Activated T-cell treated with anti-CD3 and anti-CD28 coated beads, Interleukin-2, amount 50 U/mL, for 72 hours (primary cell): Measurements from ENCODE around the gene XPR1. TPM values are rescaled to one million over a fixed set of nuclear protein-coding genes. Genes with fewer than 3 reads are reported as not detected.
"Not testable (repeated sequence)": the region's sequence is repeated elsewhere in the genome, so short reads cannot be mapped to it uniquely, and the experiment has no call there.

Experiments used
- ATAC-seq, 2 donors: fragments of 150-1000 bp; cut with Tn5 transposase; replicated peaks in 1 of 2; 2 replicates each; pipeline ENCODE4 v1.10.0; 2021; ENCODE audit warnings: moderate library complexity in 2 of 2, mild to moderate bottlenecking in 1 of 2
- DNase-seq, 2 donors: peaks; one replicate each; pipeline ENCODE4 v3.0.0; 2021 to 2022; ENCODE audit warnings: mixed read lengths in 1 of 2
- H3K27ac Mint-ChIP-seq: one replicate; pipeline ENCODE4 v1.8.0; 2022; ENCODE audit warnings: mild to moderate bottlenecking, moderate library complexity, mixed read lengths
- H3K27me3 Mint-ChIP-seq: one replicate; pipeline ENCODE4 v1.8.0; 2022; ENCODE audit warnings: low read depth, mixed read lengths
- H3K36me3 Mint-ChIP-seq, 2 donors: one replicate each; pipeline ENCODE4 v1.8.0; 2022; ENCODE audit warnings: mixed read lengths in 2 of 2, mild to moderate bottlenecking in 1 of 2; ENCODE audit not compliant: insufficient read depth in 2 of 2
- H3K4me1 Mint-ChIP-seq: one replicate; pipeline ENCODE4 v1.8.0; 2022; ENCODE audit warnings: low read depth, mixed read lengths
- H3K4me3 Mint-ChIP-seq, 2 donors: one replicate each; pipeline ENCODE4 v1.8.0; 2022; ENCODE audit warnings: mild to moderate bottlenecking in 2 of 2, mixed read lengths in 2 of 2, moderate library complexity in 2 of 2
- H3K9me3 Mint-ChIP-seq, 2 donors: one replicate each; pipeline ENCODE4 v1.8.0; 2022; ENCODE audit warnings: mixed read lengths in 2 of 2
- total RNA-seq, 2 donors: library from RNA; stranded (reverse); gene quantifications; one replicate each; pipeline ENCODE4 v1.2.3, GENCODE V29; 2022

Gene XPR1
- total RNA-seq, 2 donors from 2014 or later: 17.8 to 20.3 TPM

DNA sequence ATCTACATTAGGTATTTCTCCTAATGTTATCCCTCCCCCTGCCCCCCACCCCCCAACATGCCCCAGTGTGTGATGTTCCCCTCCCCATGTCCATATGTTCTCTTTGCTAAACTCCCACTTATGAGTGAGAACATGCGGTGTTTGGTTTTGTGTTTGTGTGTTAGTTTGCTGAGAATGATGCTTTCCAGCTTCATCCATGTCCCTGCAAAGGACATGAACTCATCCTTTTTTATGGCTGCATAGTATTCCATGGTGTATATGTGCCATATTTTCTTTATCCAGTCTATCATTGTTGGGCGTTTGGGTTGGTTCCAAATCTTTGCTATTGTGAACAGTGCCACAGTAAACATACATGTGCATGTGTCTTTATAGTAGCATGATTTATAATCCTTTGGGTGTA lies 199.7 kb downstream of the XPR1 start:
- not testable (repeated sequence) for ATAC-seq, H3K4me1 Mint-ChIP-seq, DNase-seq, H3K27ac Mint-ChIP-seq, H3K4me3 Mint-ChIP-seq, H3K27me3 Mint-ChIP-seq
- peaks cover 2 to 16% of the 10 kb centered on the region in 2 donors for H3K9me3 Mint-ChIP-seq
- peaks cover 24 to 26% of the 10 kb centered on the region in 2 donors for H3K36me3 Mint-ChIP-seq

DNA sequence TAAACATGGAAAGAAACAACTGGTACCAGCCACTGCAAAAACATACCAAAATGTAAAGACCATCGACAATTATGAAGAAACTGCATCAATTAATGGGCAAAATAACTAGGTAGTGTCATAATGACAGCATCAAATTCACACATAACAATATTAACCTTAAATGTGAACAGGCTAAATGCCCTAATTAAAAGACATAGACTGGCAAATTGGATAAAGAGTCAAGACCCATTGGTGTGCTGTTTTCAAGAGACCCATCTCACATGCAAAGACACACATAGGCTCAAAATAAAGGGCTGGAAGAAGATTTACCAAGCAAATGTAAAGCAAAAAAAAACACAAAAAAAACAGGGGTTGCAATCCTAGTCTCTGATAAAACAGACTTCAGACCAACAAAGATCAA lies 201.4 kb downstream of the XPR1 start:
- H3K4me3 Mint-ChIP-seq, H3K27me3 Mint-ChIP-seq, H3K27ac Mint-ChIP-seq, ATAC-seq, DNase-seq, H3K4me1 Mint-ChIP-seq: not testable (repeated sequence)
- Mint-ChIP-seq H3K36me3 (peaks cover 24 to 29% of the 10 kb centered on the region in 2 donors), H3K9me3 (peaks cover 2 to 16% of the 10 kb centered on the region in 2 donors)

DNA sequence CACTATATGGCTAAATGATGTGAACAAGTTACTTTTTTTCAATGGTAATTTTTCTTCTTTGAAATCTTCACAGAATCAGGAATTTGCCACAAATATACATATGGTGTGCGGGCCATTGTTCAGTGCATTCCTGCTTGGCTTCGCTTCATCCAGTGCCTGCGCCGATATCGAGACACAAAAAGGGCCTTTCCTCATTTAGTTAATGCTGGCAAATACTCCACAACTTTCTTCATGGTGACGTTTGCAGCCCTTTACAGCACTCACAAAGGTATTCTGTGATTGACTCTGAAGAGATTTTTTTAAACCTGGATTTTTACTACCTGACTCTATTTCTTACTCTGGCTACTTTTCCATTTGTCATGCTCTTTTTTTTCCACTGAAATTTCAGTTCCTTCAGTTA lies 204.6 kb downstream of the XPR1 start:
- Mint-ChIP-seq H3K4me3 (no peak overlapping the region), H3K27ac (no peak overlapping the region), H3K4me1 (peaks cover 8% of the 10 kb centered on the region), H3K27me3 (no peaks in the 10 kb centered on the region), H3K9me3 (peaks cover 2 to 12% of the 10 kb centered on the region in 2 donors), H3K36me3 (peaks cover 18 to 22% of the 10 kb centered on the region in 2 donors)
- ATAC-seq: no peak
- no peak for DNase-seq

DNA sequence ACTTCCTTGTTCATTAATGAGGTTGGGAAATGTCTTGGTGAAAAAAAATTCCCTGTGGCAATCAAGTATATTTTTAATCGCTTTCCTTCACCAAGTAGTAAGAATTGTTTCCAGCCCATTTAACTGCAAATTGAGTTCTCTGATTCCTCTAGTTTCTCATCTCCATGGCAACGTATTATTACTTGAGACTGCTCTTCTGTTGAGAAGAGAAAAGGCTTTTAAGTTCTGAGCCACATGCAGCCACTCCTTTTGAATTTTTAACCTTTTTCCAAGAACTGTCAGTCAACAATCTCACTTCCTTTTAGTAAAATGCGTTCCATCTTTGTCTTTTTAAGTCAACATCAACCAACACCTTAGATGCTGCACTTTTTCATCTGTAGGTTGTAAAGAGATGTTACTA lies 205.2 kb downstream of the XPR1 start:
- ATAC-seq (no peak), DNase-seq (no peak)
- Mint-ChIP-seq H3K9me3 (peaks cover 2 to 9% of the 10 kb centered on the region in 2 donors), H3K27ac (no peak overlapping the region), H3K27me3 (no peaks in the 10 kb centered on the region), H3K4me3 (no peak overlapping the region), H3K36me3 (peaks cover 15 to 18% of the 10 kb centered on the region in 2 donors), H3K4me1 (peaks cover 8% of the 10 kb centered on the region)

DNA sequence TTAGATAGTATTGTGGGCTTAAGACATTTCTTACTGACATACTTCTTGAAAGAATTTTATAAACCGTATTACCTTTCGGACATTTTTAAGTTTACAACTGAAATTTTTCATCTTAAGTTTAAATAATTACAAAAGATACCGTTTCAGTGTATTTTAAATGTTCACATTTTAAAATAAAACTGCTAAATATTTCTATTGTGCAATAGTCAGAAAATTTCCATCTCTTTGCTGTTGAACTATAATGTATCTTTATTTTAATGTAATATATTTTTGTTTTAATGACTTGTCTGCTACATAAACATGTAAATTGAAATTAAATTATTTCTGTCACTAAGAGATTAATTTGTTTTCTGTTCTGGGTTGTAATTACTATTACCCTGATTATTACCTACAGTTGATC lies 206.7 kb downstream of the XPR1 start:
- Mint-ChIP-seq H3K4me3 (no peak overlapping the region), H3K27me3 (no peaks in the 10 kb centered on the region), H3K27ac (no peak overlapping the region), H3K9me3 (no peaks in the 10 kb centered on the region), H3K4me1 (peaks cover 8% of the 10 kb centered on the region), H3K36me3 (peaks cover 4 to 6% of the 10 kb centered on the region in 2 donors)
- ATAC-seq (no peak), DNase-seq (no peak)

DNA sequence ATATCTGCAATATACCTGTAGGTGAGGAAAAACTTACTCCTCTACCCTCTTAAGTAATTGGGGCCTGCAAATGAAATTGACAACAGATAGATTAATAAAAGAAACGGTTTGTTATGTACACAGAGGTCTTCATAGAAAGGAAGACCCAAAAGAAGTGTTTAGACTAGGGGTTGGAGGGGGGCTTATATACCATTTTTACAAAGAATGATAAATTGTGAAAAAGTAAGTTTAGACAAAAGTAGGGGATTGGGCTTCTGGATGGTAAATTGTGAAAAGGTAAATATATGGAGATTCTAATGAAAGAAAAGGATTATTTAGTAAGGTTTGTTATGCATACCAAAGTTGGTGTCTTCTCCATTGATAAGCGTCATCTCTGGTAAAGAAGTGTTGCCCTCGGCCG lies 207.7 kb downstream of the XPR1 start:
- no peaks in the 10 kb centered on the region for H3K27me3 Mint-ChIP-seq
- H3K36me3 Mint-ChIP-seq: peaks cover 3 to 6% of the 10 kb centered on the region in 2 donors
- H3K4me1 Mint-ChIP-seq: peaks cover 8% of the 10 kb centered on the region
- H3K9me3 Mint-ChIP-seq: no peaks in the 10 kb centered on the region
- no peak overlapping the region for H3K4me3 Mint-ChIP-seq
- DNase-seq (no peak), ATAC-seq (no peak)
- H3K27ac Mint-ChIP-seq: no peak overlapping the region

DNA sequence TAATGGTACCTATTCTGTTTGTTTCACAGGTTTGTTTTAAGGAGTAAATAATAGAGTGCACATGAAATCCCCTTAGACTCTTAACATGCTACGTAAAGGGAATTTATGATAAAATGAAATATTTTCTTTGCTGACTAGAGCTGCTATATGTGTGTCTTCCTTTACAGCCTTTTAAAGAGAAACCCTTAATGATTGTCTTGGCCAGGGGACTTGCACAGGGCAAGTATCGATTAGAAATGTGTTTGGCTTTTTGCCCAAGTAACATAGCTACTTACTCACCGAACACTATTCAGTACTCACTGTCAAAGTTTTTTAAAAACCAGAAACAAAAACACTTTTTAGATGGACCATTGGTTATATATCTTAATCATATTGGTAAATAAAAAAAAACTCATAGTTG lies 209.6 kb downstream of the XPR1 start:
- no peak overlapping the region for H3K27ac Mint-ChIP-seq
- DNase-seq: no peak
- no peak overlapping the region for H3K4me3 Mint-ChIP-seq
- peaks cover 0 to 3% of the 10 kb centered on the region in 2 donors for H3K36me3 Mint-ChIP-seq
- ATAC-seq: no peak
- no peaks in the 10 kb centered on the region for H3K27me3 Mint-ChIP-seq
- H3K9me3 Mint-ChIP-seq: no peaks in the 10 kb centered on the region
- H3K4me1 Mint-ChIP-seq: peaks cover 8% of the 10 kb centered on the region

DNA sequence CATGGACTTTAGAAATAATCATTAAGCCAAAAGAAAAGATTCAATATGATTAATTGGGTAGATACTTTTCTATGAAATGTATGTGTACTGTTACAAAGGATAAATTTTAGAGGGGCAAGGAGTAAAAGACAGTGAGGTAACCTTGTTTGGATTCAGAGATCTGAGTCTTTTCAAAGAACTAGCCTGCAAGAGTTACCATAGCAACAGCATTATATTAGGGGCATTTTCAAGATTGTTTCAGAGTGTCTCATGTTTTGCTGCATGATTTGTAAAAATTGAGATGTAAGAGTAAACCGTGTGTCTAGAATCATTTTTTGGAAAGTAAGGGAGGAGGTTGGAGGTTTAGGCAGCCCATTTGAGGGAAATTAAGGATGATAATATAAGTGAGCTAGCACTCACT lies 210.2 kb downstream of the XPR1 start:
- Mint-ChIP-seq H3K27me3 (no peaks in the 10 kb centered on the region), H3K4me3 (no peak overlapping the region), H3K4me1 (peaks cover 2% of the 10 kb centered on the region), H3K27ac (no peak overlapping the region), H3K9me3 (no peaks in the 10 kb centered on the region), H3K36me3 (no peaks in the 10 kb centered on the region)
- no peak for ATAC-seq
- DNase-seq: no peak

DNA sequence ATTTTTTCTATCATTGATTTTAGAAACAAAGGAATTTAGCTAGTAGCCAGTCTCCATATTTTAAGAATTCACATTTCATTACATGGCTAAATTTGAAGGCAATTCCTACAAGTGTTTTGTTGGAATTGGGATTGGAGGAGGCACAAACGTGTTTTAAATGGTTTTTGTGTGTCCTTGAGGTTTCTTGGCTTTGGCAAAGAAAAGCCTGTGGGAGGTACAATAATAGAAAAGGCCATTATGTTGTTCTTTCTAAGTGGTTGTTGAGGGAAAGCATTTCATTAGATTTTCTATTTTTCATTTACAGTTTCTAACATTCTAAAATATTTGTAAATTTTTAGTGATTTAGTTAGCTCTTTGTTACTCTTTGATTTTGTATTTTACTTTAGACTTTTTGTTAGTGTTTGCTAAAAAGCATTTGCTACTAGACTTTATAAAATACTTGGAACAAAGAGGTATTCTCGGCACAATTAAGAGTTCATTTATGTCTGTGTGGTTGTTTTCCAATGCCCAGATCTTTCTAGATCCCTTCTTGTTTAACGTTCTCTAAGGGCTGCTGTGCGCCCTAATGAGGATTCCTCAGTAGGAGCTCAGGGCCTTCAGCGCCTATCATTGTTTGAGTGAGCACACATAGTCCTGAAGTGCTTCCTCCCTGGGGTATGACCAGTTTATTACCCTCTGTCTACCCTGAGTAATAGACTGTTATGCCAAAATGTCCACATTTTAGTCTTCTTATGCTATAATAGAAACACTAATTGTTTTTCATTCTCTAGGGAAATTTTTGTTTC lies 210.9 kb downstream of the XPR1 start:
- DNase-seq (no peak), ATAC-seq (no peak)
- no peak overlapping the region for H3K4me3 Mint-ChIP-seq
- H3K9me3 Mint-ChIP-seq: no peaks in the 10 kb centered on the region
- H3K4me1 Mint-ChIP-seq: no peaks in the 10 kb centered on the region
- H3K36me3 Mint-ChIP-seq: peaks cover 0 to 2% of the 10 kb centered on the region in 2 donors
- H3K27ac Mint-ChIP-seq: no peak overlapping the region
- no peaks in the 10 kb centered on the region for H3K27me3 Mint-ChIP-seq

DNA sequence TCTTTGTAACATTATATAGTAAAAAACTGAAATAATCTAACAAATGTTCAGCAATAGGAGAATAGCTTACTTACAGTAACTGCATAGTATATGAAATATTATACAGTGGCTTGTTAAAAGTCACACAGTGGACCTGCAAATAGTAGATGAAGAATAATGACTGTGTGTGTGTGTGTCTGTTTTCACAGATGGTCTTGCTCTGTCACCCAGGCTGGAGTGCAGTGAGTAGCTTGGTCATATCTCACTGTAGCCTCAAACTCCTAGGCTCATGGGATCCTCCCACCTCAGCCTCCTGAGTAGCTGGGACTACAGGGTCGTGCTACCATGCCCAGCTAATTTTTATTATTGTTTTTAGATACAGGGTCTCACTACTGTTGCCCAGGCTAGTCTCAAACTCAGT lies 213.5 kb downstream of the XPR1 start:
- H3K4me1 Mint-ChIP-seq: no peaks in the 10 kb centered on the region
- peaks cover 0 to 2% of the 10 kb centered on the region in 2 donors for H3K36me3 Mint-ChIP-seq
- H3K27ac Mint-ChIP-seq: no peak overlapping the region
- ATAC-seq: no peak
- no peak for DNase-seq
- H3K9me3 Mint-ChIP-seq: no peaks in the 10 kb centered on the region
- H3K4me3 Mint-ChIP-seq: no peak overlapping the region
- H3K27me3 Mint-ChIP-seq: no peaks in the 10 kb centered on the region

DNA sequence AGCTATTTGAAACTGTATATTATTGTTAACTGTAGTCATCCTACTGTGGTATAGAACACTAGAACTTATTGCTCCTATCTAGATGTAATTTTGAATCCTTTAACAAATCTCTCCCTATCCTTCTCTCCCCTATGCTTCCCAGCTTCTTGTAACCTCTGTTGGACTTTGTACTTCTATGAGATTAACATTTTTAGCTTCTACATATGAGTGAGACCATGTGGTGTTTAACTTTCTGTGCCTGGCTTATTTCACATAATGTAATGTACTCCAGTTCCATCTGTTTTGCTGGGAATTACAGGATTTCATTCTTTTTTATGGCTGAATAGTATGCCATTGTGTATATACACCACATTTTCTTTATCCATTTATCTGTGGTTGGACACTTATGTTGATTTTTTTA lies 216.4 kb downstream of the XPR1 start:
- DNase-seq: no peak
- Mint-ChIP-seq H3K4me1 (peaks cover 16% of the 10 kb centered on the region), H3K27me3 (no peaks in the 10 kb centered on the region), H3K36me3 (peaks cover 0 to 3% of the 10 kb centered on the region in 2 donors), H3K27ac (no peak overlapping the region), H3K9me3 (no peaks in the 10 kb centered on the region), H3K4me3 (no peak overlapping the region)
- no peak for ATAC-seq

DNA sequence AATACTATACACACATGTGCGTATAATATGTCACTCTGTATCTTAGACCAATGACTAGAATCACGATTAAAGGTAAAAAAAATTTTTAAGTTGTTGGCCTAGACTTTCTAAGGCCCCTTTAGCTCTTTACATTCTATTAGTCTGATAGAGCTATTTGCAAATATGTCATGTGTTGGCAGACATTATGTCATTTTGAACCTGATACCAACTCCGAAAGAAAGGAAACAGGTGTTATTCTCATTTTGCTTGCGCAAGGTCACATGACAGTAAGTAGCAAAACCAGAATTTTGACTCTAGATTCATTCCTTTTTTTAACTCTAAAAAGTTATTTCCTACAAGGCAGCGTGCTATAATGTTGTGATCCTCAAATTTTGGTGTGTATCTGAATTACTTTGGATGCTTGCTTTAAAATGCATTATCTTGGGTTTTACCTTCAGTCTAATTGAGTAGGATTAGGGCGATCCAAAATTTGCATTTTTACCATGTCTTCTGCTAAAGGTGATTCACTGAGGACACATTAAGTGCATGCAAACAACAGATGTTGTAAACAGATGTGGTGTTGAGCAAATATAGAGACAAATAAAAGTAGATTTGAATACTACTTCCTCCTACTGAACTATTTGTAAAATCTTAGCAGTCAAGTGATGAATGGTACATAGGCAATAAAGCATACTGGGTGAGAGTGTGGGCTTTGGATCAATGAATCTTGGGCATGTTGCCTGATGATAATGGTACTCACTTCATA lies 217.4 kb downstream of the XPR1 start:
- ATAC-seq (no peak), DNase-seq (no peak)
- Mint-ChIP-seq H3K36me3 (peaks cover 0 to 3% of the 10 kb centered on the region in 2 donors), H3K27me3 (no peaks in the 10 kb centered on the region), H3K4me3 (no peak overlapping the region), H3K4me1 (peaks cover 24% of the 10 kb centered on the region), H3K27ac (no peak overlapping the region), H3K9me3 (no peaks in the 10 kb centered on the region)

DNA sequence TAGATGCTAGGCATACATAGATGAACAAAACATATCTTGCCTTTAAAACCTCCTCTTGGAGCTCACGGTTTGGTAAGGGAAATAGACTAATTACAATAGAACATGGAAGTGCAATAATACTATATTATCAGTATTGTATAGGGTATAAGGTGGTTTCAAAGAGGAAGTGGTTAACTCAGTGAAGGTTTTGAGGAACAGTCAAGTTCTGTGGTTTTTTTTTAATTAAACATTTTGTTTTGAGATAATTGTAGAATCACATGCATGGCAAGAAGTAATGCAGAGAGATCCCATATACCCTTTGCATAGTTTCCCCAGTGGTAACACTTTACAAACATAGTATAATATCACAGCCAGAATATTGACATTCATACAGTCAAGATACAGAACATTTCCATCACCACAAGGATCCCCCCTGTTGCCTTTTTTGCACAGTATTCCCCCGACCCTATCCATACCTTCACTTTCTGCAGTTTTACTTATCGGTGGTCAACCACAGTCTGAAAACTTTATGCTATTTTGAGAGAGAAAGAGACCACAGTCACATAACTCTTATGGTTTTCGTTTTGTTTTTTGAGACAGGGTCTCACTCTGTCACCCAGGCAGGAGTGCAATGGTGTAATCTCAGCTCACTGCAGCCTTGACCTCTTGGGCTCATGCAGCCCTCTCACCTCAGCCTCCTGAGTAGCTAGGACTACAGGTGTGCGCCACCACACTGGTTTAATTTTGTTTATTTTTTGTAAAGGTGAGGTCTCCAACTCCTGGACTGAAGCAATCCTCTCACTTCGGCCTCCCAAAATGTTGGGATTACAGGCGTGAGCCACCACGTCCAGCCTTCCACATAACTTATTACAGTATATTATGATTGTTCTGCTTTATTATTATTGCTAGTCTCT lies 220.4 kb downstream of the XPR1 start:
- DNase-seq (no peak), ATAC-seq (no peak)
- H3K4me1 Mint-ChIP-seq: peaks cover 24% of the 10 kb centered on the region
- no peak overlapping the region for H3K4me3 Mint-ChIP-seq
- no peaks in the 10 kb centered on the region for H3K27me3 Mint-ChIP-seq
- no peak overlapping the region for H3K27ac Mint-ChIP-seq
- H3K36me3 Mint-ChIP-seq: peaks cover 0 to 6% of the 10 kb centered on the region in 2 donors
- H3K9me3 Mint-ChIP-seq: no peaks in the 10 kb centered on the region
